Skeletal muscle satellite cell (primary cell): ENCODE results near the gene EPM2A. TPM values are rescaled to one million over a fixed set of nuclear protein-coding genes. Genes with fewer than 3 reads are reported as not detected.

Experiments used
- H3K27me3 ChIP-seq: 2 replicates; pipeline ENCODE4 v1.7.0; 2013; ENCODE audit warnings: low read length; ENCODE audit not compliant: control insufficient read depth, insufficient read depth
- H3K36me3 ChIP-seq: 2 replicates; pipeline ENCODE4 v1.7.0; 2013; ENCODE audit warnings: mild to moderate bottlenecking, control low read depth, low read length; ENCODE audit not compliant: insufficient read depth
- H3K4me1 ChIP-seq: 2 replicates; pipeline ENCODE4 v1.7.0; 2013; ENCODE audit warnings: low read length; ENCODE audit not compliant: control insufficient read depth, insufficient read depth
- H3K4me2 ChIP-seq: 2 replicates; pipeline ENCODE4 v1.7.0; 2013; ENCODE audit warnings: mild to moderate bottlenecking, low read length
- H3K4me3 ChIP-seq: 2 replicates; pipeline ENCODE4 v1.7.0; 2013; ENCODE audit warnings: low read length
- H3K9ac ChIP-seq: 2 replicates; pipeline ENCODE4 v1.7.0; 2013; ENCODE audit warnings: mild to moderate bottlenecking, low read depth, low read length, moderate library complexity
- H3K9me3 ChIP-seq: replicated peaks from 2 replicates; pipeline ENCODE4 v1.7.0; 2013; ENCODE audit warnings: mild to moderate bottlenecking, control low read depth, low read length
- small RNA-seq: library from RNA; depleted of rRNA; stranded (forward); fragments of <200 nt; gene quantifications from one replicate; pipeline ENCODE3, GENCODE V24; 2012

Gene EPM2A

DNA sequence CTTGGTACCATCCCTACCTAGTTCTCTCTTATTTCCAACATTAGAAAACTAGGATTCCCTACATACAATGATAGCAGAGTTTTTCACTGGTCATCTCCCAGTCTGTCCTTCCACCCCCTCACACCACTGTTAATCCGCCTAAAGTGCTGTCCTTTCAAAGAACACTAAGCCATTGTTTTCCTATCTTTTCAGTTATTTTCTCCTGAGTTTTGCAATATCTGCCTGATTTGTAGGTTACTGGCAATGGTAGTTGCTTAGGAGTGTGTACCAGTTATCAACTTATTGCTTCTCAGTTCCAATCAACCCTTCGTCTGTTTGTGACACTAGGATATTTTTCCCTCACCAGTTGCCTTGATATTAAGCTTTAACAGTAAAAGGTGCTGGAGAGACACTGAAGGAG lies 135.0 kb downstream of the EPM2A start:
- no peaks in the 10 kb centered on the region for H3K9me3 ChIP-seq
- no peak overlapping the region for H3K4me2 ChIP-seq
- no peak overlapping the region for H3K9ac ChIP-seq
- H3K4me1 ChIP-seq = no peaks in the 10 kb centered on the region
- H3K27me3 ChIP-seq = no peaks in the 10 kb centered on the region
- H3K36me3 ChIP-seq = no peaks in the 10 kb centered on the region
- no peak overlapping the region for H3K4me3 ChIP-seq

DNA sequence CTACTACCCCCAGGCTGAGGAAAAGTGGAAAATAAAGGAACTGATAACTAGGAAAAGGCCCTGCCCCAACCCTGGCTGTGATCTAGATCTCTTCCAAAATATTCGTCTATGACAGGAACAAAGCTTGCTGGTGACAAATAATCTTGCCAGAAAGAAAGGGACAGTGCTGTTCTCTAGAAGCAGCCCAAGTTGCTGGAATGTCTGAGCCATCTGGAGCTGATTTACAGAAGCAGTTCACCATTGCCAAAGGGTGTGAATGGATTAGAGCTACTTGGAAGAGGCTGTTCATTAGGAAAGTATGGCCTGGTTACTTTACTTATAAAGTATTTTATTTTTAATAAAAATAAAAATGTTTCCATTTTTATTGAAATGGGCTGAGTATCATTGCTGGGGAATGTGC lies 146.3 kb downstream of the EPM2A start:
- Histone ChIP-seq H3K9ac (no peak overlapping the region), H3K9me3 (no peaks in the 10 kb centered on the region), H3K27me3 (no peaks in the 10 kb centered on the region), H3K4me1 (no peaks in the 10 kb centered on the region), H3K4me2 (no peak overlapping the region), H3K36me3 (no peaks in the 10 kb centered on the region), H3K4me3 (no peak overlapping the region)

DNA sequence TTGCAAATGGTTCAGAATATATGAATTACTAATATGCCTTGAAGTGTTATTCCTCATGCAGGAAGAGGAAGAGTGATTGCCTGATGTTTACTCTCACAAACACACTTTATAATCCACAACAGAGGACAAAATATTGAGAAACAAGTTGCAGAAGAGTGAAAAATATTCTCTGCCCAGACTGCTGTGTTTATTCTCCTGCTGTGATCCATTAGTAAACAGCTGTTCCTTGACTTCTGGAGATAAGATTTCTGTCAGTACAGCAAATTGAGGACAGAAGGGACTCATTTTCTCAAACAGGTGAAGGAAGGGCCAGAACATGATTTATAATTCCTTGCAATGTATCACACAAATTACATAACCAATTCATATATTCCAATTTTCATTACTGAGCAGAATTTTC lies 148.0 kb downstream of the EPM2A start:
- no peak overlapping the region for H3K4me3 ChIP-seq
- no peak overlapping the region for H3K9ac ChIP-seq
- no peaks in the 10 kb centered on the region for H3K36me3 ChIP-seq
- H3K27me3 ChIP-seq = no peaks in the 10 kb centered on the region
- H3K9me3 ChIP-seq = no peaks in the 10 kb centered on the region
- no peaks in the 10 kb centered on the region for H3K4me1 ChIP-seq
- H3K4me2 ChIP-seq = no peak overlapping the region

DNA sequence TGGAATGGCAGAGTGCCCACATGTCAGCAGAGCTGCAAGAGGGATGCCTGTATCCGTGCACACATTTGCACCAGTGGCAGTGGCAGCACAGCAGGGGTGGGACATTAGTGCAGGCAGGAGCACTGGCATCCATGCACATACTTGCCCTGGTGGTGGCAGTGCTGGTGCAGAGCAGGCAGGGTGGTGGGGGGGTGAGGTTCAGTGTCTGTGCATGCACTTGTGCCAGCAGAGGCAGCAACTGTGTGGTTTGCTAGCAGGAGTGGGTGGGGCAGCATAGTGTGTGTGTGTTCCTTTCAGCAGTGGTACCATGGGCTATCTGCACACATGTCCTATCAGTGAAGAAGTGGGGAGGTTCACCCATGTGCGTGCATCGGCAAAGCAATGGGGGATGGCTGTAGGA lies 151.6 kb downstream of the EPM2A start:
- H3K36me3 ChIP-seq = no peaks in the 10 kb centered on the region
- no peaks in the 10 kb centered on the region for H3K4me1 ChIP-seq
- H3K4me3 ChIP-seq = no peak overlapping the region
- no peaks in the 10 kb centered on the region for H3K9me3 ChIP-seq
- H3K9ac ChIP-seq = no peak overlapping the region
- no peaks in the 10 kb centered on the region for H3K27me3 ChIP-seq
- H3K4me2 ChIP-seq = no peak overlapping the region

Small RNAs within 50 kb of the gene (small RNA-seq; reads per million reads assigned to genes)
- not detected for gene AL023806.2
